Fibroblast of mammary gland (primary cell): ENCODE measurements around the gene IMP3.
"Not testable (repeated sequence)": the region's sequence is repeated elsewhere in the genome, so short reads cannot be mapped to it uniquely, and the experiment has no call there.

ENCODE experiments used
- DNase-seq: peaks from one replicate; pipeline ENCODE4 v3.0.0-alpha.2; 2010; ENCODE audit warnings: low read depth
- H3K4me3 ChIP-seq: 2 replicates; pipeline ENCODE4 v1.5.1; 2011; ENCODE audit warnings: low read depth, mild to moderate bottlenecking, low read length, moderate library complexity; ENCODE audit not compliant: control insufficient read depth
- CTCF ChIP-seq: conservative IDR thresholded peaks from 2 replicates; pipeline ENCODE4 v1.5.1; 2011; ENCODE audit warnings: low read depth, low read length, inconsistent platforms; ENCODE audit not compliant: control insufficient read depth, insufficient read depth

The IMP3 gene

DNA sequence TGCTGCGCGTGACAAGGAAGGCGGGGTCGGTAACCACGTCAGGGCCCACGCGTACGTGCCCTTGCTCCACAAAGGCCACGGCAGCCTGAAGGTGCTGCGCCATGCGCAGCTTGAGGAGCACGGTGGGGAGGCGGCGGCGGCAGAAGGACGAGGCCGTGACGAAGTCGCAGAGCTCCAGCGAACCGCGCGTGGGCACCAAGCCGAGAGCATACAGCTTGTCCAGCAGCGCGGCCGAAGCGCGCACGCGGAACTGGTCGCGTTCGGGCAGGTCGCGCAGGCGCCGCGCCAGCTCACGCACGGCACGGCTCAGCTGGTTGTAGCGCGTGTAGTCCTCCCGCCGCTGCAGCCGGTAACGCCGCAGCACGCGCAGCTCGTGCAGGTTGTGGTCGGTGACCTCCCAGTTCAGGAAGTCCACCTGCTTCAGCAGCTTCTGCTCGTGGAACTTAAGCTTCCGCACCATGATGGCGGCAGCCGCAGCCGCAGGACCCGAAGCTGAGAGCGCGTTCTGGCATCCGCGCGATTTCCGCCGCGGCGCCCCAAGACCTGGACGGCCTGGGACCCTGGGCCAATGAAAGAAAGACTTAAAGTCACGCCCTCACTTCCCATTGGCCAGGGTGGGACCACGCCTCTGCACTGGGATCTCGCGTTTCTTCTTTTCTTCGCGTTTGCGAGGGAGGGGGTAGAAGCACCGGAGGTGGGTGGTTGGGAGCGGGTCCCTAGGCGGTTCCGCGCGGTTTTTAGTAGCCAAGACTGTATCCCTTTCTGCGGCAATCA, at the start of gene IMP3:
IMP3 (minus strand) TSS at position 516 of the 774 bp plus-strand sequence; CDS start at position 460, 56 bp downstream.
- peak within 1 kb of the TSS; percentile 86 for H3K4me3 ChIP-seq
- no peak for TF ChIP-seq CTCF

GRCh38 chr15:75689429-75689828, 49.4 kb upstream of the IMP3 start:
- not testable (repeated sequence) for H3K4me3 ChIP-seq, DNase-seq

More for the DNA sequence above, at the start of gene IMP3:
- peak; percentile 96 for DNase-seq

DNA sequence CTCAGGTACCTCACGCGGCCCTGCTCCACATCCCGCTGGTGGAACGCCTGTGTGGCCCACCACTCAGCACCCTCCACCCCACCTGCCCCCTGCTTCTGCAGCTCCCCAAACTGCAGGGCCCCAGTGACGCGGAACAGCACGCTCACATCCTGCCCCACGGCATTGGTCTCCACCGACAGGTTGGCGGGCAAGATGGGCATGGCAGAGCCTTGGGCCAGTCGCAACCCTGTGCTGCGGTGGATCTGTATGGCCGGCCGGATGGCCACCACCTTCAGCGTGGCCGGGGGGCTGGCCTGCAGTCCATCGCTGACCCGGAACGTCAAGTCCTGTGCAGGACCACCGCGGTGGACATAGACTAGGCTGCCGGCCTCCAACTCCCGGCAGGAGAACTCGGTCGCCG, 48.8 kb upstream of the IMP3 start:
- no peak overlapping the region for H3K4me3 ChIP-seq
- no peak for TF ChIP-seq CTCF

GRCh38 chr15:75688278-75688557, 48.2 kb upstream of the IMP3 start:
- DNase-seq, result no peak
- no peak for TF ChIP-seq CTCF
- H3K4me3 ChIP-seq, result no peak overlapping the region

More for the DNA sequence above, 48.8 kb upstream of the IMP3 start:
- no peak for DNase-seq

GRCh38 chr15:75687486-75688277, 47.7 kb upstream of the IMP3 start:
- TF ChIP-seq CTCF, result no peak
- no peak overlapping the region for H3K4me3 ChIP-seq
- DNase-seq, result peak; percentile 34

DNA sequence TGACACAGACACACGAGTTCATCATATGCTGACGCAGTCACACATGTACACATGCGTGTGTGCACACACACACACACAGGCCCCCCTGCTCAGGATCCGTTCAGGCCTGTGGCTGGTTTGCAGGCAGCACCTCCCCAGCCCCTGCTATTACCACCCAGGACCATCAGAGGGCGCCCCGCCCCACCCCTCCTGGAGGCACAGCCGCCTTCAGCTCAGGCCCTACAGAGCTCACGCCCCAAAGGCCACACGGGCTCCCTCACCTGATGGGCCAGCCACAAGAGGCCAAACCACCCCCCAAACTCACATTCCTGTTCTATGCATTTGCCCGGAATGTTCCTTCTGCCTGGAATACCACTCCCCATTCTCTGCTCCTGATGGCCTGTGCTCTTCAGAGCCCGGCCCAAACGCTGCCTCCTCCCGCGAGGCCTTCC, 46.2 kb upstream of the IMP3 start:
- not testable (repeated sequence) for H3K4me3 ChIP-seq
- TF ChIP-seq CTCF, result peak; percentile 50
- DNase-seq, result peak; percentile 54

GRCh38 chr15:75685195-75685594, 45.2 kb upstream of the IMP3 start:
- no peak overlapping the region for H3K4me3 ChIP-seq
- no peak for TF ChIP-seq CTCF
- no peak for DNase-seq
